Measurements from ENCODE around the gene SEMA3D. TPM values are rescaled to one million over a fixed set of nuclear protein-coding genes. Genes with fewer than 3 reads are reported as not detected.

Gene SEMA3D
- total and polyA plus RNA-seq, 4 donors: 0.18 to 1.2 (median 0.72) TPM

GRCh38 chr7:85062651-85063050 is 124.2 kb downstream of the SEMA3D start:
- DNase-seq (ENCODE audit: low spot score): no peak
- Histone ChIP-seq H3K9me3 (ENCODE audit: control insufficient read depth in 4 of 4, low read length in 3 of 4) (no peaks in the 10 kb centered on the region), H3K27ac (ENCODE audit: low read depth in 1 of 2, low read length in 2 of 2) (no peak overlapping the region), H3K4me1 (ENCODE audit: control insufficient read depth in 4 of 4, insufficient read depth in 4 of 4, low read length in 3 of 4) (no peaks in the 10 kb centered on the region), H3K9ac (ENCODE audit: low read depth in 1 of 2, low read length in 2 of 2) (no peak overlapping the region), H3K4me3 (ENCODE audit: low read depth in 1 of 3, low read length in 3 of 3) (no peak overlapping the region), H3K36me3 (ENCODE audit: control insufficient read depth in 4 of 4, insufficient read depth in 3 of 4, low read depth in 1 of 4, low read length in 3 of 4) (no peaks in the 10 kb centered on the region), H3K27me3 (ENCODE audit: control insufficient read depth in 4 of 4, insufficient read depth in 4 of 4, low read length in 3 of 4) (peaks cover 0 to 2% (median 0%) of the 10 kb centered on the region in 4 donors)
- WGBS: 65% methylated on average over 1 of the region's 1 CpG
- TF ChIP-seq JUND (IDR thresholded peaks at IDR 0.05): no peak
- TF ChIP-seq, protein P1, sequence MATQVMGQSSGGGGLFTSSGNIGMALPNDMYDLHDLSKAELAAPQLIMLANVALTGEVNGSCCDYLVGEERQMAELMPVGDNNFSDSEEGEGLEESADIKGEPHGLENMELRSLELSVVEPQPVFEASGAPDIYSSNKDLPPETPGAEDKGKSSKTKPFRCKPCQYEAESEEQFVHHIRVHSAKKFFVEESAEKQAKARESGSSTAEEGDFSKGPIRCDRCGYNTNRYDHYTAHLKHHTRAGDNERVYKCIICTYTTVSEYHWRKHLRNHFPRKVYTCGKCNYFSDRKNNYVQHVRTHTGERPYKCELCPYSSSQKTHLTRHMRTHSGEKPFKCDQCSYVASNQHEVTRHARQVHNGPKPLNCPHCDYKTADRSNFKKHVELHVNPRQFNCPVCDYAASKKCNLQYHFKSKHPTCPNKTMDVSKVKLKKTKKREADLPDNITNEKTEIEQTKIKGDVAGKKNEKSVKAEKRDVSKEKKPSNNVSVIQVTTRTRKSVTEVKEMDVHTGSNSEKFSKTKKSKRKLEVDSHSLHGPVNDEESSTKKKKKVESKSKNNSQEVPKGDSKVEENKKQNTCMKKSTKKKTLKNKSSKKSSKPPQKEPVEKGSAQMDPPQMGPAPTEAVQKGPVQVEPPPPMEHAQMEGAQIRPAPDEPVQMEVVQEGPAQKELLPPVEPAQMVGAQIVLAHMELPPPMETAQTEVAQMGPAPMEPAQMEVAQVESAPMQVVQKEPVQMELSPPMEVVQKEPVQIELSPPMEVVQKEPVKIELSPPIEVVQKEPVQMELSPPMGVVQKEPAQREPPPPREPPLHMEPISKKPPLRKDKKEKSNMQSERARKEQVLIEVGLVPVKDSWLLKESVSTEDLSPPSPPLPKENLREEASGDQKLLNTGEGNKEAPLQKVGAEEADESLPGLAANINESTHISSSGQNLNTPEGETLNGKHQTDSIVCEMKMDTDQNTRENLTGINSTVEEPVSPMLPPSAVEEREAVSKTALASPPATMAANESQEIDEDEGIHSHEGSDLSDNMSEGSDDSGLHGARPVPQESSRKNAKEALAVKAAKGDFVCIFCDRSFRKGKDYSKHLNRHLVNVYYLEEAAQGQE (IDR thresholded peaks at IDR 0.05): no peak
- no peak for TF ChIP-seq ATF3 (IDR thresholded peaks at IDR 0.05)
- TF ChIP-seq FOXA2 (IDR thresholded peaks at IDR 0.05): no peak
- no peak for TF ChIP-seq GABPA (IDR thresholded peaks at IDR 0.05 in 1 of 2, conservative IDR thresholded peaks at IDR 0.05 in 1 of 2)
- no peak for TF ChIP-seq HNF4G (IDR thresholded peaks at IDR 0.05)
- no peak for TF ChIP-seq NR2F2 (IDR thresholded peaks at IDR 0.05)
- TF ChIP-seq TAF1 (conservative IDR thresholded peaks at IDR 0.05): no peak
- TF ChIP-seq, protein P2, sequence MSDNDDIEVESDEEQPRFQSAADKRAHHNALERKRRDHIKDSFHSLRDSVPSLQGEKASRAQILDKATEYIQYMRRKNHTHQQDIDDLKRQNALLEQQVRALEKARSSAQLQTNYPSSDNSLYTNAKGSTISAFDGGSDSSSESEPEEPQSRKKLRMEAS (IDR thresholded peaks at IDR 0.05): no peak
- no peak for TF ChIP-seq FOXA1 (IDR thresholded peaks at IDR 0.05)
- TF ChIP-seq, protein P3, sequence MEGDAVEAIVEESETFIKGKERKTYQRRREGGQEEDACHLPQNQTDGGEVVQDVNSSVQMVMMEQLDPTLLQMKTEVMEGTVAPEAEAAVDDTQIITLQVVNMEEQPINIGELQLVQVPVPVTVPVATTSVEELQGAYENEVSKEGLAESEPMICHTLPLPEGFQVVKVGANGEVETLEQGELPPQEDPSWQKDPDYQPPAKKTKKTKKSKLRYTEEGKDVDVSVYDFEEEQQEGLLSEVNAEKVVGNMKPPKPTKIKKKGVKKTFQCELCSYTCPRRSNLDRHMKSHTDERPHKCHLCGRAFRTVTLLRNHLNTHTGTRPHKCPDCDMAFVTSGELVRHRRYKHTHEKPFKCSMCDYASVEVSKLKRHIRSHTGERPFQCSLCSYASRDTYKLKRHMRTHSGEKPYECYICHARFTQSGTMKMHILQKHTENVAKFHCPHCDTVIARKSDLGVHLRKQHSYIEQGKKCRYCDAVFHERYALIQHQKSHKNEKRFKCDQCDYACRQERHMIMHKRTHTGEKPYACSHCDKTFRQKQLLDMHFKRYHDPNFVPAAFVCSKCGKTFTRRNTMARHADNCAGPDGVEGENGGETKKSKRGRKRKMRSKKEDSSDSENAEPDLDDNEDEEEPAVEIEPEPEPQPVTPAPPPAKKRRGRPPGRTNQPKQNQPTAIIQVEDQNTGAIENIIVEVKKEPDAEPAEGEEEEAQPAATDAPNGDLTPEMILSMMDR (IDR thresholded peaks at IDR 0.05; ENCODE audit: low read depth, low read length, missing input control): no peak
- no peak for TF ChIP-seq YY1 (IDR thresholded peaks at IDR 0.05)
- no peak for TF ChIP-seq HNF4A (conservative IDR thresholded peaks at IDR 0.05)
- TF ChIP-seq EGR1 (IDR thresholded peaks at IDR 0.05; ENCODE audit: low read depth in 2 of 2): no peak
- no peak for TF ChIP-seq RAD21 (IDR thresholded peaks at IDR 0.05)

DNA sequence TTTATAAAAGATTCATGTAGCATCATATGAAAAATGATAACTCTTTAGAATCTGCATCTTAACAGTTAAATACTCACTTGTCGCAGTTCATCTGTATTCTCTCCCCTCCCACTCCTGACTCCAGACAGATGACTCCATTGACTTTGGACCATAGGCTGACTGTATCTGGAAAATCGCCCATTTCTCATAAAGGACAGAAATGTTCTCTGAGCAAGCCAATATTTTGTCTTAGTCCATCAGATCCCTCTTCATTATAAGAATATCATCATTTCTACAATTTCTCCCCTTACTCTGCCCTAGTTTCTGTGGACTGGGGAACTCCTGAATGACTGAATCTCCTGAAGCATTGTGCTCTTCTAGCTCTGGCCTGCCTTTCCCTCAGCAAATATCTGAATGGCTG is 125.4 kb downstream of the SEMA3D start:
- TF ChIP-seq NR2F2 (IDR thresholded peaks at IDR 0.05): no peak
- TF ChIP-seq TAF1 (conservative IDR thresholded peaks at IDR 0.05): no peak
- no peak for TF ChIP-seq ATF3 (IDR thresholded peaks at IDR 0.05)
- no peak for TF ChIP-seq EGR1 (IDR thresholded peaks at IDR 0.05; ENCODE audit: low read depth in 2 of 2)
- TF ChIP-seq SP1 (IDR thresholded peaks at IDR 0.05): no peak
- Histone ChIP-seq H3K4me1 (ENCODE audit: control insufficient read depth in 4 of 4, insufficient read depth in 4 of 4, low read length in 3 of 4) (no peaks in the 10 kb centered on the region), H3K27ac (ENCODE audit: low read depth in 1 of 2, low read length in 2 of 2) (no peak overlapping the region), H3K36me3 (ENCODE audit: control insufficient read depth in 4 of 4, insufficient read depth in 3 of 4, low read depth in 1 of 4, low read length in 3 of 4) (no peaks in the 10 kb centered on the region), H3K9me3 (ENCODE audit: control insufficient read depth in 4 of 4, low read length in 3 of 4) (no peaks in the 10 kb centered on the region), H3K27me3 (ENCODE audit: control insufficient read depth in 4 of 4, insufficient read depth in 4 of 4, low read length in 3 of 4) (peaks cover 0 to 2% (median 0%) of the 10 kb centered on the region in 4 donors), H3K9ac (ENCODE audit: low read depth in 1 of 2, low read length in 2 of 2) (no peak overlapping the region), H3K4me3 (ENCODE audit: low read depth in 1 of 3, low read length in 3 of 3) (no peak overlapping the region)
- WGBS: 72% methylated on average over 2 of the region's 2 CpGs
- DNase-seq (ENCODE audit: low spot score): no peak

Measured in liver (tissue), 9 donors.